ENCODE results near the gene TMEM204.

TMEM204 gene

DNA sequence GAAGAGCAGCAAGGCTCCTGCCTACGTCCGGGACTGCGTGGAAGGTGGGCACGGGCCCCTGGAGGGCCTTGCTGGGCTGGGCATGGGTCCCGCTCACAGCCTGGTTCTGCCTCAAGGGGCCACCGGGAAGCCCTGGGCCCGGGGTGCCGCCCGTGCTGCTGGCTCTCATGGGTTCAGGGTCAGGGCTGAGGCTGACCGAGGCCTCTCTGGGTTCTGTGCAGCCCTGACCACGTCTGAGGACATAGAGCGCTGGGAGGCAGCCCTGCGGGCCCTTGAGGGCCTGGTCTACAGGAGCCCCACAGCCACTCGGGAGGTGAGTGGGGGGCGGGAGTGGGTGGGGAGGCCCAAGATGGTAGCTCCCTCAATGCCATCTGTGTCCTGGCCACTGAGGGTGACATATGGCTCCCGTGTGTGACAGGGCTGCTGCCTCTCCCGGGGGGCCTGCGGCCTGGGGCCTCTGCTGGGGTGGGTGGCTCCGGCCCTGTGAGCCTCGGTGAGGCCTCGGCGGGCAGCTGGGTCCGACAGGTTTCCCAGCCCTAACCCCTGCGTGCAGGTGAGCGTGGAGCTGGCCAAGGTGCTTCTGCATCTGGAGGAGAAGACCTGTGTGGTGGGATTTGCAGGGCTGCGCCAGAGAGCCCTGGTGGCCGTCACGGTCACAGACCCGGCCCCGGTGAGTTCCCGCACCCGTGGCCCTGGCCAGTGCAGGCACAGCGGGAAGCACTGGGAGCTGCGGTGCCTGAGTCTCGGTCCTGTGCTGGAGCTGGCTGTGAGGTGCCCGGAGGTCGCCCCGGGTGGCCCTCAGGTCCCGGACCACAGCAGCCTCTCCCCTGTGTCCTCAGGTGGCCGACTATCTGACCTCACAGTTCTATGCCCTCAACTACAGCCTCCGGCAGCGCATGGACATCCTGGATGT, 31.1 kb upstream of the TMEM204 start:
- TF ChIP-seq, protein P1, sequence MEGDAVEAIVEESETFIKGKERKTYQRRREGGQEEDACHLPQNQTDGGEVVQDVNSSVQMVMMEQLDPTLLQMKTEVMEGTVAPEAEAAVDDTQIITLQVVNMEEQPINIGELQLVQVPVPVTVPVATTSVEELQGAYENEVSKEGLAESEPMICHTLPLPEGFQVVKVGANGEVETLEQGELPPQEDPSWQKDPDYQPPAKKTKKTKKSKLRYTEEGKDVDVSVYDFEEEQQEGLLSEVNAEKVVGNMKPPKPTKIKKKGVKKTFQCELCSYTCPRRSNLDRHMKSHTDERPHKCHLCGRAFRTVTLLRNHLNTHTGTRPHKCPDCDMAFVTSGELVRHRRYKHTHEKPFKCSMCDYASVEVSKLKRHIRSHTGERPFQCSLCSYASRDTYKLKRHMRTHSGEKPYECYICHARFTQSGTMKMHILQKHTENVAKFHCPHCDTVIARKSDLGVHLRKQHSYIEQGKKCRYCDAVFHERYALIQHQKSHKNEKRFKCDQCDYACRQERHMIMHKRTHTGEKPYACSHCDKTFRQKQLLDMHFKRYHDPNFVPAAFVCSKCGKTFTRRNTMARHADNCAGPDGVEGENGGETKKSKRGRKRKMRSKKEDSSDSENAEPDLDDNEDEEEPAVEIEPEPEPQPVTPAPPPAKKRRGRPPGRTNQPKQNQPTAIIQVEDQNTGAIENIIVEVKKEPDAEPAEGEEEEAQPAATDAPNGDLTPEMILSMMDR (IDR thresholded peaks at IDR 0.05), result no peak

DNA sequence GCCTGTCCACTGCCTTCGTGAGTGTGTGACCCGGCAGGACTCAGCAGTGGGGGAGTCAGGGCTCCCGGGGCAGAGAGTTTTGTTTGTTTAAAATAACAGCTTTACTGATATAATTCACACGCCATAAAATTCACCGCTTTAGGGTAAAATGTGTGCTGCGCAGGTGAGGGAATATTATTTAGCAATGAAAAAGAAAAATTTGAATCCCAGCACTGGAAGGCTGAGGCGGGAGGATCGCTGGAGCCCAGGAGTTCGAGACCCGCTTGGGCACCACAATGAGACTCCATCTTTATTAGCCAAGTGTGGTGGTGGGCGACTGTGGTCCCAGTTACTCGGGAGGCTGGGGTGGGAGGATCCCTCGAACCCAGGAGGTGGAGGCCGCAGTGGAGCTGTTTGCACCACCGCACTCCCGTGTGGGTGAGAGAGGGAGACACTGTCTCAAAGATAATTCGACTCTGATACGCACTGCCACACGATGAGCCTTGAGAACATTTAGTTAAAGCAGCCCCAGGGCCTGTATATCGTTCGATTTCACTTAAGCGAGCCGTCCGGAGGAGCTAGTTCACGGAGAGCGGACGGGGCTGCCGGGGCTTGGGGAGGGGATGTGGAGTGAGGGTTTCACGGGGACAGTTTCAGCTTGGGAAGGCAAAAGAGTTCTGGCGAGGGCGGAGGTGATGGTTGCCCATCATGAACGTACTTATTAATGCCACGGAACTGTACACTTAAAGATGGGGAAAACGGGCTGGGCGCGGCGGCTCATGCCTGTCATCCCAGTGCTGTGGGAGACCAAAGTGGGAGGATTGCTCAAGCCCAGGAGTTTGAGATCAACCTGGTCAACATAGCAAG, 30.1 kb upstream of the TMEM204 start:
- TF ChIP-seq, protein P1 (IDR thresholded peaks at IDR 0.05), result no peak

GRCh38 chr16:1505073-1505844, 28.2 kb upstream of the TMEM204 start:
- TF ChIP-seq, protein P1 (IDR thresholded peaks at IDR 0.05), result no peak

GRCh38 chr16:1505912-1506311, 27.6 kb upstream of the TMEM204 start:
- TF ChIP-seq, protein P1 (IDR thresholded peaks at IDR 0.05), result no peak

- TF ChIP-seq, protein P1 (IDR thresholded peaks at IDR 0.05), result no peak
Observed at GRCh38 chr16:1506494-1507213, 26.8 kb upstream of the TMEM204 start.

DNA sequence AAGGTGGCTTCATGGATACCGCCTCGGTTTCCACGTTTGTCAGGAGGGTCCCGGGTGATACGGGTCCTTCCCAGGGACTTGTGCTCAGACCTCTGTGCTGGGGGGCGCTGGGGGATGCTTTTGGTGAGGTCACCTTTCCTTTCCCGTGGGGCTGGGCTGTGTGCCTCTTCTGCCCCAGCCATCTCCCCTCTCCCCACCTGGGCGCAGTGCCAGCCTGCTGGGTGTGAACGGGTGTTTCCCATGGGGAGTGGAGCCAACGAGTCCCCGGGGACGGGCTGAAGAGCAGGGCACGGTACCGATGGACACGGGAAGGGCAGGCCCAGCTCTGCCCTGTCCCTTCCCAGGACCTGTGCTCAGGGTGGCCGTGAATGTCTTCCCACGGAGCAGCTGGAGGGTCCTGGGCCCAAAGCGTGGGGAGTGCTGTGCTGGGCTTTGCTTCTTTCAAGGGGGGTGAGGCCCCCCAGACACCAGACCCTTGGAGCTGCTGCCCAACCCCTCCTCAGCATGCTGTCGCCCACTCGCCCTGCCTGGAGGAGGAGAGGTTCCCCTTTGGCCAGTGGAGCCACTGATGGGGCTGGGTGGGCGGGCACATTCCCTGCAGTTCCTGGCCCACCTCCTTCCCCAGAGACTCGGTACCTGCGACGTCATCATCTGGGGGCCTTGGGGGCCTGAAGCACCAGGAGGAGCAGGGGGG, 24.8 kb upstream of the TMEM204 start:
- TF ChIP-seq, protein P1 (IDR thresholded peaks at IDR 0.05), result no peak
